ENCODE data around the gene MCU.

DNA sequence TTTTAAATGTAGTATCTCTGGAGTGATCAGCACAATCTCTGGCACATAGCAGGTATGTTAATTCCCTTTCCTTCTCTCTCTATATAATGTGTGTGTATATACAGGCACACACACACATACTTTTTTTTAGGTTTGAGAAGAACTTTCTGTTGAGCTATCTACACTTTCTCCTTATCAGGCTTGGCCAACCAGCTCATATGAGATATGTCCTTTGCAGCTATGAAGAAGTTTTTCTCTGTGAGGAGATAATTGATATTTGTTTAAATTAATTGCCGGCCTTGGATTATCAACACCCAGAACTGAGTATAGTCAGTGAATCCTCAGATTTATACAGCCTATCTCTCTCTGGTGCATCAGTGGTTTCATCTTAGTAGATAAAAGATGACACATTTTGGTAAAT is 2.3 kb upstream of the MCU start:
- TF ChIP-seq, protein P1, sequence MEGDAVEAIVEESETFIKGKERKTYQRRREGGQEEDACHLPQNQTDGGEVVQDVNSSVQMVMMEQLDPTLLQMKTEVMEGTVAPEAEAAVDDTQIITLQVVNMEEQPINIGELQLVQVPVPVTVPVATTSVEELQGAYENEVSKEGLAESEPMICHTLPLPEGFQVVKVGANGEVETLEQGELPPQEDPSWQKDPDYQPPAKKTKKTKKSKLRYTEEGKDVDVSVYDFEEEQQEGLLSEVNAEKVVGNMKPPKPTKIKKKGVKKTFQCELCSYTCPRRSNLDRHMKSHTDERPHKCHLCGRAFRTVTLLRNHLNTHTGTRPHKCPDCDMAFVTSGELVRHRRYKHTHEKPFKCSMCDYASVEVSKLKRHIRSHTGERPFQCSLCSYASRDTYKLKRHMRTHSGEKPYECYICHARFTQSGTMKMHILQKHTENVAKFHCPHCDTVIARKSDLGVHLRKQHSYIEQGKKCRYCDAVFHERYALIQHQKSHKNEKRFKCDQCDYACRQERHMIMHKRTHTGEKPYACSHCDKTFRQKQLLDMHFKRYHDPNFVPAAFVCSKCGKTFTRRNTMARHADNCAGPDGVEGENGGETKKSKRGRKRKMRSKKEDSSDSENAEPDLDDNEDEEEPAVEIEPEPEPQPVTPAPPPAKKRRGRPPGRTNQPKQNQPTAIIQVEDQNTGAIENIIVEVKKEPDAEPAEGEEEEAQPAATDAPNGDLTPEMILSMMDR (IDR thresholded peaks at IDR 0.05) = no peak
- TF ChIP-seq EZH2 (IDR thresholded peaks at IDR 0.05; ENCODE audit: borderline replicate concordance, insufficient read depth, low read depth, low read length, poor library complexity, severe bottlenecking) = no peak

Data from B cell (primary cell).